GM19468 (cell line): ENCODE measurements around the gene STAG3.
"Not testable (repeated sequence)": the region's sequence is repeated elsewhere in the genome, so short reads cannot be mapped to it uniquely, and the experiment has no call there.

Source experiments
- ATAC-seq: cut with Tn5 transposase; IDR thresholded peaks from one replicate; pipeline ENCODE4 v1.9.1; 2021; ENCODE audit warnings: mild to moderate bottlenecking, moderate library complexity, moderate number of reproducible peaks; ENCODE audit not compliant: unreplicated experiment; ENCODE audit errors: extremely low read depth

The STAG3 gene

GRCh38 chr7:100200693-100201092, 23.0 kb downstream of the STAG3 start:
- ATAC-seq, result no peak

DNA sequence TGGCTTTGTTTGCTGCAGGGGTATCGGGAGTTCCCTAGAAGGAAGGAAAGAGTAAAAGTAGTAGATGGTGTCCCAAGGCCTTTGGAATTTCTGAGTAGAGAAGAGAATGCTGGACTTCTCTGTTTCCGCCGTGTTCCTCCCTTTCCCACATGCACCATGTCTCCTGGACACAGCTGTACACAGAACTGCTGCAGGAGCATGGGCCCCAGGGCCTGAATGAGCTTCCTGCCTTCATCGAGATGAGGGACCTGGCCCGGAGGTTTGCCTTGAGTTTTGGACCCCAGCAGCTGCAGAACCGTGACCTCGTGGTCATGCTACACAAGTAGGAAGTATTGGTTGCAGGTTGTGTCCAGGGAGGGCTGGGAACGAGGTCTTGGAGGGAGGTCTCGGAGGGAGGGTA, 26.7 kb downstream of the STAG3 start:
- ATAC-seq, result no peak

DNA sequence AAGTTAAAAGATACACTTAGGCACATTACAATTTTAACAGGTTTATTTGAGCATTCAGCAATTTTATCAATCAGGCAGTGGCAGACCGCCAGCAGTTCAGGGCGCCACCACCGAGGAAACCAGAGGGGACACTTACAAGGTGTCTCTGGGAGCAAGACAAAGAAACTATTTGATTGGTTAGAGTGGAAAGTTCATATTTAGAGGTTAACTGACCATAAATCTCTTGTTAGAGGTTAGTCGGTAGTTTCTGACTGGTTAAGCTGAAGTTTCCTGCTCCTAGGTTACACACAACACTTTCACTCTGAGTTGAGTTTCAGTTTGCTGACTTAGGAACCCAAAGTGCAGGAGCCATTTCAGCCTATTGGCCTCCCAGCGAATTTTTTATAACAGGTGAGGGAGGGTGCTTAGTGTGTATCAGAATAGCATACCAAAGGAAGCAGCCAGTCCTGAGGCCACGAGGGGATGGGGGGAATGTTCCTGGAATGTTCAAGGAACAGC, 31.2 kb downstream of the STAG3 start:
- ATAC-seq, result peak; percentile 67

GRCh38 chr7:100209493-100209892, 31.8 kb downstream of the STAG3 start:
- no peak for ATAC-seq

DNA sequence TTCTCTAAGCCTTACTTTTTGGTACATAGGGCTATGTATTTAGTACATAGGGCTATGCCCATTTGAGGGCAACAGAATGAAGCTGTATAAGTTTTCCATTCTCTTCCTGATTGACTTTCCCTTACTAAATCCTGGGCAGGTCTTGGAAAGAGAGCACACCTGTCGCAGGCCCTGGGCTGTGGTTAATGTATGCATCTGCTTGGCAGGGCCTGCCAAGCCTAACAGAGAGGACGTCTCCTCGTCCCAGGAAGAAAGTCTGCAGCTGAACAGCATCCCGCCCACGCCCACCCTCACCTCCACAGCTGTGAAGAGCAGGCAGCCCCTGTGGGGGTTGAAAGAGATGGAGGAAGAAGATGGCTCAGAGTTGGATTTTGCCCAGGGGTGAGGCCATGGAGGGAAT, 33.1 kb downstream of the STAG3 start:
- no peak for ATAC-seq

DNA sequence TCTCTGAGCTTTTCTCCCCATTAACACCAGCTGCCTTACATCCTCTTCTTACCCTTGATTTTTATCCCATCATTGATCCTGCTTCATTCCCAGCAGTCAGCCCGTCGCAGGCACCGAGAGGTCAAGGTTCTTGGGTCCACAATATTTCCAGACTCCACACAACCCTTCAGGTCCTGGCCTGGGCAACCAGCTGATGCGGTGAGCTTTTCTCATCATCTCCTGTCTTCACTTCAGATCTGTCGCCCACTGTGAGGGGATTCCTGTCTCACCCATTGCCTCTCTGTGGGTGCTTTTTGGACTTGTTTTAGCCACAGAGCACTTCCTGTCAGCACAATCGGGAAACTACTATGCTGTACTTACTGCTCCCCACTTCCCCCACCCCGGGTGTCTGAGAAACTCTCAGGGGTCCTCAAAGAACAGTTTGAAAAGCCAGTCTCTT, 33.6 kb downstream of the STAG3 start:
- ATAC-seq, result no peak

DNA sequence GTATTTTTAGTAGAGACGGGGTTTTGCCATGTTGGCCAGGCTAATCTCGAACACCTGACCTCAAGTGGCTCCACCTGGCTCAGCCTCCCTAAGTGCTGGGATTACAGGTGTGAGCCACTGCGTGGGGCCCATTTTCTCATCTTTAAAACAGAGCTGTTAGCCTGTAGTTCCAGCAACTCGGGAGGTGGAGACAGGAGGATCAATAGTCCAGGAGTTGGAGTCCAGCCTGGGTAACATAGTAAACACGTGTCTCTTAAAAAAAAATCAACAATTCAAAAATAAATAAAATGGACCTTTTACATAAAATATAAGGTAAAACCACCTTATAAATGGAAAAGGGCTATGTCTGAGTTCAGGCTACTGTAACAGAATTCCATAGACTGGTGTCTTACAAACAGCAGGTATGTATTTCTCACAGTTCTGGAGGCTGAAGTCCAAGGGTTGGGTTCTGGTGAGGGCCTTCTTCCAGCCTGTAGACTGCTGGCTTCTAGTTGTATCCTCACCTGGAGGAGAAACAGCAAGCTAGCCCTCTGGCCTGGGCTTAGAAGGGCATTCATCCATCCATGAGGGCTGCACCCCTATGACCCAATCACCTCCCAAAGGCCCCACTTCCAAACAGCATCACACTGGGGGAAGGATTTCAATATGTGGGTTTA, 35.0 kb downstream of the STAG3 start:
- no peak for ATAC-seq

GRCh38 chr7:100213672-100214071, 36.0 kb downstream of the STAG3 start:
- ATAC-seq, result no peak

- ATAC-seq, result not testable (repeated sequence)
These were observed 36.6 kb downstream of the STAG3 start for GRCh38 chr7:100214356-100214755.

- no peak for ATAC-seq
These were observed 38.2 kb downstream of the STAG3 start for GRCh38 chr7:100215895-100216294.

DNA sequence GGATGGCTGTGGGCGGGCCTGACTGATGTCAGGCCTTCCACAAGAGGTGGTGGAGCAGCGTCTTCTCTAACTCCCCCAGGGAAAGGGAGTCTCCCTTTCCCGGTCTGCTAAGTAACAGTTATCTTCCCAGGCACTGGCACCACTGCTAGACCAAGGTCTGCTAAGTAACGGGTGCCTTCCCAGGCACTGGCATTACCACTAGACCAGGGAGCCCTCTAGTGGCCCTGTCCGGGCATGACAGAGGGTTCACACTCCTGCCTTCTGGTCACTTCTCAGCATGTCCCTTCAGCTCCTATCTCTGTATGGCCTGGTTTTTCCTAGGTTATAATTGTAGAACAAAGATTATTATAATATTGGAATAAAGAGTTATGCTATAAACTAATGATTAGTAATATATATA, 40.2 kb downstream of the STAG3 start:
- peak; percentile 13 for ATAC-seq

- ATAC-seq, result no peak
These were observed 41.6 kb downstream of the STAG3 start for GRCh38 chr7:100219271-100219737.

GRCh38 chr7:100219801-100220585, 42.3 kb downstream of the STAG3 start, which contains the start of gene PVRIG:
TSS of gene PVRIG (plus strand) at chr7:100219949. CDS start at chr7:100219971, 22 bp downstream.
- ATAC-seq, result not testable (repeated sequence)

- ATAC-seq, result no peak
These were observed 43.0 kb downstream of the STAG3 start for GRCh38 chr7:100220586-100221230.

- ATAC-seq, result no peak
These were observed 43.6 kb downstream of the STAG3 start for GRCh38 chr7:100221231-100221718.

GRCh38 chr7:100221767-100222444, 44.2 kb downstream of the STAG3 start:
- no peak for ATAC-seq

DNA sequence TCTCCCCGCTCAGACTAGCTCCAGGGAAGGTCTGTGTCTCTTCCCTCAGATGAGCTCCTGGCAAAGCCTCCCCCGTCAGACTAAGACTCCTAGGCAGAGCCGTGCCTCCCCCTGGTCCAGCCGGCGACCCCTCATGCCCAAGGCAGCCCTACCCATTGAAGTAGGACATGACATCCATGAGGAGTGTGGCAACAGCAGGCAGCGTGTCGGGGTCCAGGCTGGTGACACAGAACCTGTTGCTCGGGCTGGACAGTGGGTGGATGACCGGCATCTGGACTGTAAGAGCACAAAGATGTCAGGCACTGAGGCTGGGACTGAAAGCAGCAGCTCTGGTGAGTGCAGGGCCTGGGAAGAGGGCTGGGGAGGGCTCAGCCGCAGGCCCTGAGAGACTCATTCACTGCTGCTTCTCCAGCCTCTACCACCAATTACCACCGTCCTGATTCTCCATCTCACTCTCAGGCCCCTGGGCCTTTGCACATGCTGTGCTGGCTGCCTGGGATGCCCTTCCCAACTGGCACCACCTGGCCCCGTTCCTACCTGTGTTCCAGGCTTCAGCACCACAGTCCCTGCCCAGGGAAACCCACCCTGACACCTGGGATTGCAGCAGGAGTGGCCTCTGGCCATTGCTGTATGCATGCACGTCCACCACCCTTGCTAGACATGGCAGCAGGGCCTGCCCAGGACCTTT, 44.9 kb downstream of the STAG3 start:
- ATAC-seq, result no peak

DNA sequence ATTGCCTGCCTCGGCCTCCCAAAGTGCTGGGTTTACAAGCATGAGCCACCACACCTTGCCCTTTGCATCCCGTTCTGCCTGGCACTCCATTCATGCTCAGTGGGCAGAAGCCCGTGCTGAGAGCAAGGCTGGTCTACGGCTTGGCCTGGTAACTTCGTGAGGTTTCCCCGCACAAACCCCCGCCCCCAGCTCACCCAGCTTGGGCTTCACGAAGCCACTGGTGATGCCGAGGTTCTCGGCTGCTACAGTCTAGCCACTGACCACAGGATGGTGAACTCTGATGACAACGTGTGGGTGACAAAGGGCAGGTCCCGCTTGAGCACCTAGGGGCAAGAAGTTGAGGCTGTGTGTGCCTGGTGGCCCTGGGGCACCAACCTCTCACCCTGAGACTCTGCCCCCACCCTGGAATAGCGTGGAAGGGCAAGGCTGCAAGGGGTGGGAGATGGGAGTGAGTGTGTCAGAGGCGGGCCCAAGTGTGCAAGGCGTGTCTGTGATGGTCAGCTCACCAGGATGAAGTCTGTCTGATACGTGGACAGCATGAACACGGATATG, 45.7 kb downstream of the STAG3 start:
- not testable (repeated sequence) for ATAC-seq

DNA sequence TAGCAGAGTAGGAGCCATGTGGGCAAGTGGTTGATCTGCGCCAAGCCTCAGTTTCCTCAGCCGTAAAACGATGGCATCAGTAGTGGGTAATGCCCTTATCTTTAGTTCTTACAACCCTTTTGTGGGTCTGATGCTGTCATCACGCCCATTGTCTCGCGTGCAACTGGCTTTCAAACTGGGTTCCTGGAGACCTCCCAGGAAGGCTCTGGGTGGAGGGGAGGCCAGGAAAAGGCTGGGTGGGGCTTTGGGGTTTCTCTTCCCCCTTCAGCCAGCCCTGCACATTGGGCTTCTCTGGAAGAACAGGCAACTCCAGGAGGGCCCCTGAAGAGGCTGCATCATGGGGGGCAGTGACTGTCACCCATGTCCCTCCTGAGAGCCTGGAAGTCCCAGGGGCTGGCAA, 47.2 kb downstream of the STAG3 start:
- not testable (repeated sequence) for ATAC-seq
